MCF 10A (cell line): ENCODE measurements around the gene MBOAT1. TPM values are rescaled to one million over a fixed set of nuclear protein-coding genes. Genes with fewer than 3 reads are reported as not detected.

Source experiments
- BruUV-seq: library from RNA; stranded (reverse); fragments of 400-500 nt; replicated peaks from 2 replicates; lab custom pipeline; 2021; lab: Mats Ljungman, UMichigan
- CTCF ChIA-PET: fragments of 300-600 bp; sonication (Branson Sonifier 250); formaldehyde crosslinking; extraction: SDS; loops from one replicate; lab custom pipeline; 2021; ENCODE audit warnings: antibody characterized with exemption, inconsistent platforms; lab: Yijun Ruan, JAX
- POLR2A ChIA-PET: fragments of 300-600, 350-650 bp; sonication (Branson Sonifier 250); formaldehyde crosslinking; extraction: SDS; loops from one replicate; lab custom pipeline; 2020; ENCODE audit warnings: antibody characterized with exemption, inconsistent platforms; lab: Yijun Ruan, JAX
- DNase-seq: peaks from one replicate; pipeline ENCODE4 v3.0.0-alpha.2; 2018; ENCODE audit not compliant: unreplicated experiment
- H3K27ac Mint-ChIP-seq: one replicate; pipeline ENCODE4 v1.8.0; 2022; ENCODE audit warnings: mild to moderate bottlenecking, low read depth, mixed read lengths; ENCODE audit not compliant: unreplicated experiment
- H3K27me3 Mint-ChIP-seq: one replicate; pipeline ENCODE4 v1.8.0; 2022; ENCODE audit warnings: mixed read lengths; ENCODE audit not compliant: insufficient read depth, unreplicated experiment
- H3K36me3 Mint-ChIP-seq: one replicate; pipeline ENCODE4 v1.8.0; 2022; ENCODE audit warnings: mild to moderate bottlenecking, moderate library complexity, mixed read lengths; ENCODE audit not compliant: insufficient read depth, unreplicated experiment
- H3K4me1 Mint-ChIP-seq: one replicate; pipeline ENCODE4 v1.8.0; 2022; ENCODE audit warnings: mixed read lengths; ENCODE audit not compliant: insufficient read depth, unreplicated experiment
- H3K4me3 Mint-ChIP-seq: one replicate; pipeline ENCODE4 v1.8.0; 2022; ENCODE audit warnings: mild to moderate bottlenecking, moderate library complexity, mixed read lengths; ENCODE audit not compliant: unreplicated experiment
- H3K9me3 Mint-ChIP-seq: one replicate; pipeline ENCODE4 v1.8.0; 2022; ENCODE audit warnings: mixed read lengths; ENCODE audit not compliant: unreplicated experiment
- intact Hi-C: fragments of 100-400 bp; cut with micrococcal nuclease; formaldehyde crosslinking; loops from 2 replicates; pipeline ENCODE4 v1.14.1; 2022
- total RNA-seq: library from RNA; stranded (reverse); gene quantifications from 2 replicates; pipeline ENCODE4 v1.2.3, GENCODE V29; 2022
- TF ChIP-seq, protein P1 (sequence below): fragments of 200-600 bp; IDR thresholded peaks from one replicate; pipeline ENCODE4 v1.8.0; 2022; ENCODE audit warnings: antibody characterized with exemption, mild to moderate bottlenecking; ENCODE audit not compliant: unreplicated experiment

The MBOAT1 gene
- total RNA-seq, 1 experiment from 2014 or later, result 6.3 TPM

DNA sequence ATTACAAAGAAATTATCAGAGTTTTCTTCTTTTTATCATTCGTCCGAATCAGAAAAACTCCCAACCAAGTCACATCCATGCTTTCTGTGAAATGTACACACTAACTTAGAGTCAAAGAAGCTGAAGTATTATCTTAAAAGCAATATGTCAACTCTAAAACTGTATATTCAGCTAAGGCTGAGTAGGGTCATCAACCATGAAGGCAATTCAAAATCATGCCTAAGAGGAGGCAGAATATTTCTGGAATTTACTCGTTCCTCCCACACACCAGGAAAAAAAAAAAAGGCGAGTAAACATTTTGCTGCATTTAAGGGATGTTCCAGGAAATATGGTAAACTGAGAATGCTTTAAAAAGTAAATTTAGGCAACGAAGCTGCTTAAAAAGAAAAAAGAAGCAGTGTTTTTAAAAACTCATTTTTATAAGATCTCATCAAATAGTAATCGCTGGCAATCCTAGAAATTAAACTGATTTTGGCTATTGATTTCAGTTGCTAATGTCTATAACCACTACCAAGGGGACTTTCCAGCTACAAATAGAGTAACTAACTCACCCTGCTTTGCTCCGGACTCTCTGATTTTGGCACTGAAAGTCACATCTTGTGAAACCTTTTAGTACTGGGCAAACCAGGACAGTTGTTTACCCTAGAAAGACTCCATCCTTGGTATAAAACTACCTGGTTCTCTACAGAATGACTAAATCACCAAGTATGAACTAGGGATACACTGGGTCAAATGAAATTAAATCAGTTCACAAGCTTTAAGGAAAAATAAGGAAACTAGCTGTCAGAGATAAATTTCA, 82.8 kb downstream of the MBOAT1 start:
- POLR2A ChIA-PET, result interaction anchor here (0.6 kb wide), 1 partner anchor 39 kb away, joined by 3 read pairs; no protein-coding TSS in a partner anchor
- intact Hi-C loops, result loop anchor here (5.0 kb wide), 1 partner anchor 83 kb away; the partner anchor contains the start of gene MBOAT1
- TF ChIP-seq, protein P1, sequence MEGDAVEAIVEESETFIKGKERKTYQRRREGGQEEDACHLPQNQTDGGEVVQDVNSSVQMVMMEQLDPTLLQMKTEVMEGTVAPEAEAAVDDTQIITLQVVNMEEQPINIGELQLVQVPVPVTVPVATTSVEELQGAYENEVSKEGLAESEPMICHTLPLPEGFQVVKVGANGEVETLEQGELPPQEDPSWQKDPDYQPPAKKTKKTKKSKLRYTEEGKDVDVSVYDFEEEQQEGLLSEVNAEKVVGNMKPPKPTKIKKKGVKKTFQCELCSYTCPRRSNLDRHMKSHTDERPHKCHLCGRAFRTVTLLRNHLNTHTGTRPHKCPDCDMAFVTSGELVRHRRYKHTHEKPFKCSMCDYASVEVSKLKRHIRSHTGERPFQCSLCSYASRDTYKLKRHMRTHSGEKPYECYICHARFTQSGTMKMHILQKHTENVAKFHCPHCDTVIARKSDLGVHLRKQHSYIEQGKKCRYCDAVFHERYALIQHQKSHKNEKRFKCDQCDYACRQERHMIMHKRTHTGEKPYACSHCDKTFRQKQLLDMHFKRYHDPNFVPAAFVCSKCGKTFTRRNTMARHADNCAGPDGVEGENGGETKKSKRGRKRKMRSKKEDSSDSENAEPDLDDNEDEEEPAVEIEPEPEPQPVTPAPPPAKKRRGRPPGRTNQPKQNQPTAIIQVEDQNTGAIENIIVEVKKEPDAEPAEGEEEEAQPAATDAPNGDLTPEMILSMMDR, result no peak
- no peak for DNase-seq
- Mint-ChIP-seq H3K36me3 (peaks cover 10% of the 10 kb centered on the region), H3K4me1 (peaks cover 7% of the 10 kb centered on the region), H3K27ac (no peak overlapping the region), H3K27me3 (no peaks in the 10 kb centered on the region), H3K9me3 (no peaks in the 10 kb centered on the region), H3K4me3 (no peak overlapping the region)
- CTCF ChIA-PET, result interaction anchor here (0.6 to 2.6 kb wide), 10 partner anchors 8 to 1362 kb away, joined by 3 to 18 read pairs (median 4); no protein-coding TSS in a partner anchor
- BruUV-seq, result no TSS peak

DNA sequence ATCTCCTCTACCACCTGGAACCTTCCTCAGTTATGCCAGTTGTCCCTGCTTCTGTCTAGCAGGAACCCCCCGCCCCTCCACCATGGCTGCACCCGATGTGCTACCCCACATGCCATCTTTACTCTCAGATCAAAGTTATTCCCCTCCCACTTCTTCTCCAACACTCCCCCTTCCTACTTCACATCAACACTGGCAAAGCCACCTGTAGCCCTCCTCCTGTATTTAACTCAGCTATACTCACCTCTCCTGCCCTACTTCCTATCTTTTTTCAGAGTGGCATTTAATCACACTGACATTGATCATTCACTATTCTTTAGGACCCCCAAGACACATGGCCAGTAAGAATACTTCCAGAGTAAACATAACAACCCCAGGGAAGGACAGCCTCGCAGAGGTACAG, 84.3 kb downstream of the MBOAT1 start:
- no TSS peak for BruUV-seq
- H3K27me3 Mint-ChIP-seq, result no peaks in the 10 kb centered on the region
- TF ChIP-seq, protein P1, result no peak
- intact Hi-C loops, result loop anchor here (5.0 kb wide), 1 partner anchor 84 kb away; the partner anchor contains the start of gene MBOAT1
- peaks cover 10% of the 10 kb centered on the region for H3K36me3 Mint-ChIP-seq
- H3K27ac Mint-ChIP-seq, result no peak overlapping the region
- POLR2A ChIA-PET, result no interaction called here
- DNase-seq, result no peak
- H3K4me3 Mint-ChIP-seq, result no peak overlapping the region
- H3K4me1 Mint-ChIP-seq, result peaks cover 7% of the 10 kb centered on the region
- no peaks in the 10 kb centered on the region for H3K9me3 Mint-ChIP-seq
- CTCF ChIA-PET, result interaction anchor here (0.6 to 3.6 kb wide), 13 partner anchors 12 to 702 kb away, joined by 3 to 40 read pairs (median 3); no protein-coding TSS in a partner anchor

DNA sequence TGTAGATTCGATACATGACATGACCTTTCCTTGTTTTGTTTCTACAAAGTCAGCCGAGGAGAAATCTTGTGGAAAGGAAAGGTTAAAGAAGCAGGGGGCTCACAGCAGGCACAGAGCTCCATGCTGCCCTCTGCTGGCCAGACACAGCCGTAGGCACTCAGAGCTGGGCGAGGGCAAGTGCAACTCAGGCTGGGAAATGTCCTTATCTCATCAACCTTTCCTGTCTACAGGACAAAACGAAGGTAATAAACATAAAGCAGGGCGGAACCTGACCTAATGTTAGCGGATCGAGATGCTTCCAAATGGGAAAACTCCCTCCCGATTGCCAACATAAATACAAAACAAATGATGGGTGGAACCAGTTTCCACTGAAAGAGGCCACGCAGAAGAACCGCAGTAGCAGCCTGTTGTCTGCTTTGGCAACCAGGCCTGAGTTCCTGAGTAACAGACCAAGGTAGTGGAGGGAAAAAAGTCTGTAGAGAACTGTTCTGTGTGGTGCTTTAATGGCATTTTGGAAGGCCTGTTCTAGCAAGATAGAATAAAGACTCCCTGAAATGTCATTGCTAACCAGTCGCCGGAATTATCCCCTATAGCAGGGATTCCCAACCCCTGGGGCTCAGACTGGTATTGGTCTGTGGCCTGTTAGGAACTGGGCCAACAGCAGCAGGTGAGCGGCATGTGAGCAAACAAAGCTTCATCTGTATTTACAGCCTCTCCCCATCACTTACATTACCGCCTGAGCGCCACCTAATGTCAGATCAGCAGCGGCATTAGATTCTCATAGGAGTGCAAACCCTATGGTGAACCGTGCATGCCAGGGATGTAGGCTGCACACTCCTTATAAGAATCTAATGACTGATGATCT, 85.2 kb downstream of the MBOAT1 start:
- peak; percentile 61 for DNase-seq
- Mint-ChIP-seq H3K27ac (no peak overlapping the region), H3K36me3 (peaks cover 10% of the 10 kb centered on the region), H3K9me3 (no peaks in the 10 kb centered on the region), H3K4me3 (no peak overlapping the region), H3K27me3 (no peaks in the 10 kb centered on the region), H3K4me1 (peaks cover 7% of the 10 kb centered on the region)
- ChIA-PET CTCF (interaction anchor here (0.5 to 3.6 kb wide), 44 partner anchors 9 to 1719 kb away, joined by 3 to 40 read pairs (median 4); partner anchors contain the start of gene MBOAT1), POLR2A (interaction anchor here (0.6 kb wide), 3 partner anchors 35 to 110 kb away, joined by 3 to 5 read pairs (median 3); no protein-coding TSS in a partner anchor)
- TF ChIP-seq, protein P1, result peak; percentile 89
- BruUV-seq, result no TSS peak
- intact Hi-C loops, result loop anchor here (1.0 to 5.0 kb wide), 2 partner anchors 35 to 85 kb away; partner anchors contain the start of gene MBOAT1
